Testis (tissue), 3 donors: ENCODE measurements around the gene NLGN4X. TPM values are rescaled to one million over a fixed set of nuclear protein-coding genes. Genes with fewer than 3 reads are reported as not detected.

Experiments used
- DNase-seq: peaks from one replicate; pipeline ENCODE4 v3.0.0-alpha.2; 2019
- H3K27ac ChIP-seq, 2 donors: fragments of 200-600 bp; sonication (generic); one replicate each; pipeline ENCODE4 v1.5.1; 2019
- H3K27me3 ChIP-seq: fragments of 200-600 bp; sonication (generic); one replicate; pipeline ENCODE4 v1.5.1; 2019
- H3K36me3 ChIP-seq: fragments of 200-600 bp; sonication (generic); one replicate; pipeline ENCODE4 v1.5.1; 2017; ENCODE audit warnings: low read depth; ENCODE audit errors: missing control alignments
- H3K4me1 ChIP-seq: fragments of 200-600 bp; sonication (generic); one replicate; pipeline ENCODE4 v1.5.1; 2019
- H3K4me3 ChIP-seq, 2 donors: fragments of 200-600 bp; sonication (generic); one replicate each; pipeline ENCODE4 v1.5.1; 2017 to 2019
- H3K9me3 ChIP-seq: fragments of 200-600 bp; sonication (generic); one replicate; pipeline ENCODE4 v1.5.1; 2017
- CTCF ChIP-seq, 3 experiments: fragments of 450-650 bp in 2 of 3; fragments of 200-600 bp in 1 of 3; sonication (generic) in 1 of 3; IDR thresholded peaks; one replicate each; pipeline ENCODE4 v1.5.1; 2016 to 2019; ENCODE audit warnings: antibody characterized with exemption in 3 of 3, mild to moderate bottlenecking in 2 of 3, moderate library complexity in 1 of 3
- POLR2A ChIP-seq: fragments of 450-650 bp; IDR thresholded peaks from one replicate; pipeline ENCODE4 v1.6.1; 2017; ENCODE audit warnings: antibody characterized with exemption, mild to moderate bottlenecking, moderate library complexity
- WGBS, 2 donors: methylation state at CpG; one replicate each; pipeline ENCODE4 v1.1.5; 2018; 5-methylcytosine and 5-hydroxymethylcytosine counted together
- intact Hi-C: fragments of 100-400 bp; cut with DNase I; formaldehyde crosslinking; loops from one replicate; pipeline ENCODE4 v1.15.1; 2023; ENCODE audit warnings: low total_unique reads
- polyA plus RNA-seq: library from polyadenylated mRNA; stranded (reverse); fragments of 350-450 nt; fragmentation: Illumina TruSeq; extraction: RNeasy Lipid Tissue Mini Kit (QIAGEN cat#74804); gene quantifications from one replicate; pipeline ENCODE4 v1.2.3, GENCODE V29; 2014; ENCODE audit warnings: low read depth, low replicate concordance; ENCODE audit not compliant: insufficient read depth
- small RNA-seq, 2 donors: library from RNA; depleted of rRNA; stranded (forward); fragments of <200 nt; gene quantifications; one replicate each; pipeline ENCODE3, GENCODE V24; 2016
- total RNA-seq, 2 donors: library from RNA; depleted of rRNA; stranded (reverse); fragments of >200 nt; gene quantifications; one replicate each; pipeline ENCODE4 v1.2.3, GENCODE V29; 2016

Gene NLGN4X
- total and polyA plus RNA-seq, 3 donors from 2014 or later = 3.6 to 15.9 (median 10.4) TPM

- Histone ChIP-seq H3K27ac (no peak overlapping the region), H3K4me3 (no peak overlapping the region), H3K27me3 (no peaks in the 10 kb centered on the region), H3K36me3 (no peaks in the 10 kb centered on the region), H3K9me3 (no peaks in the 10 kb centered on the region), H3K4me1 (no peaks in the 10 kb centered on the region)
- DNase-seq = no peak
- 88 to 96% methylated on average over 2 of the region's 2 CpGs for WGBS, 2 donors
- intact Hi-C loops = no loop called here
- no peak for TF ChIP-seq POLR2A
These were observed 360.9 kb downstream of the NLGN4X start for GRCh38 chrX:5867778-5868177.

- 51 to 59% methylated on average over 6 of the region's 6 CpGs for WGBS, 2 donors
- Histone ChIP-seq H3K27me3 (no peaks in the 10 kb centered on the region), H3K4me1 (no peaks in the 10 kb centered on the region), H3K9me3 (no peaks in the 10 kb centered on the region), H3K4me3 (no peak overlapping the region), H3K27ac (no peak overlapping the region), H3K36me3 (no peaks in the 10 kb centered on the region)
- DNase-seq = no peak
- intact Hi-C loops = no loop called here
- TF ChIP-seq POLR2A (no peak), CTCF (IDR thresholded peaks at IDR 0.05) (no peak)
These were observed 371.4 kb downstream of the NLGN4X start for GRCh38 chrX:5857232-5857631.

- Histone ChIP-seq H3K27me3 (no peaks in the 10 kb centered on the region), H3K4me3 (no peak overlapping the region), H3K9me3 (no peaks in the 10 kb centered on the region), H3K4me1 (no peaks in the 10 kb centered on the region), H3K36me3 (no peaks in the 10 kb centered on the region), H3K27ac (no peak overlapping the region)
- DNase-seq = no peak
- WGBS, 2 donors = 42 to 44% methylated on average over 2 of the region's 2 CpGs
- intact Hi-C loops = no loop called here
- TF ChIP-seq POLR2A (no peak), CTCF (IDR thresholded peaks at IDR 0.05) (no peak)
These were observed 375.7 kb downstream of the NLGN4X start for GRCh38 chrX:5852941-5853340.

GRCh38 chrX:5842601-5843000, 386.1 kb downstream of the NLGN4X start:
- Histone ChIP-seq H3K27ac (no peak overlapping the region), H3K36me3 (no peaks in the 10 kb centered on the region), H3K4me1 (no peaks in the 10 kb centered on the region), H3K4me3 (no peak overlapping the region), H3K9me3 (no peaks in the 10 kb centered on the region), H3K27me3 (no peaks in the 10 kb centered on the region)
- TF ChIP-seq POLR2A (no peak), CTCF (IDR thresholded peaks at IDR 0.05) (no peak)
- no peak for DNase-seq
- intact Hi-C loops = no loop called here
- 79 to 92% methylated on average over 2 of the region's 2 CpGs for WGBS, 2 donors

Small RNA genes lying within 50 kb of the gene (small RNA-seq; reads per million reads assigned to genes)
- 0 reads per million in 2 donors for gene RF00322
